CD8-positive, alpha-beta memory T cell (primary cell): ENCODE data around the gene ASGR2. TPM values are rescaled to one million over a fixed set of nuclear protein-coding genes. Genes with fewer than 3 reads are reported as not detected.
A peak's percentile ranks its signal among the peaks of the same experiment; 100 is the strongest.

Experiments
- CTCF ChIA-PET: fragments of 350-600 bp; sonication (Branson Sonifier 250); formaldehyde crosslinking; loops from one replicate; lab custom pipeline; 2021; ENCODE audit warnings: antibody characterized with exemption; lab: Charles Lee
- POLR2A ChIA-PET: fragments of 350-600 bp; sonication (Branson Sonifier 250); formaldehyde crosslinking; loops from one replicate; lab custom pipeline; 2021; ENCODE audit warnings: antibody characterized with exemption; lab: Charles Lee
- DNase-seq, 5 donors: peaks; one replicate each; pipeline versions ENCODE4 v3.0.0 to v3.0.0-alpha.2; 2020 to 2022; ENCODE audit warnings: mixed read lengths in 1 of 5
- H3K27ac ChIP-seq: one replicate; pipeline ENCODE4 v1.7.0; 2013; ENCODE audit warnings: low read depth, mild to moderate bottlenecking, low read length, moderate library complexity
- H3K27me3 ChIP-seq: 2 replicates; pipeline ENCODE4 v1.7.0; 2013; ENCODE audit warnings: low read length, mild to moderate bottlenecking; ENCODE audit not compliant: insufficient read depth, poor library complexity, severe bottlenecking
- H3K36me3 ChIP-seq: 2 replicates; pipeline ENCODE4 v1.7.0; 2013; ENCODE audit warnings: mild to moderate bottlenecking, low read length, moderate library complexity; ENCODE audit not compliant: insufficient read depth
- H3K4me1 ChIP-seq: 2 replicates; pipeline ENCODE4 v1.7.0; 2013; ENCODE audit warnings: mild to moderate bottlenecking, low read length, moderate library complexity; ENCODE audit not compliant: insufficient read depth
- H3K4me3 ChIP-seq: 2 replicates; pipeline ENCODE4 v1.7.0; 2013; ENCODE audit warnings: mild to moderate bottlenecking, low read length
- H3K9me3 ChIP-seq: 2 replicates; pipeline ENCODE4 v1.7.0; 2013; ENCODE audit warnings: mild to moderate bottlenecking, low read length
- H3K27ac Mint-ChIP-seq, 8 donors: one replicate each; pipeline ENCODE4 v1.8.0; 2020 to 2021; ENCODE audit warnings: mixed read lengths in 8 of 8, mild to moderate bottlenecking in 6 of 8, inconsistent platforms in 3 of 8, moderate library complexity in 3 of 8
- H3K27me3 Mint-ChIP-seq, 2 donors: one replicate each; pipeline ENCODE4 v1.8.0; 2020 to 2021; ENCODE audit warnings: mixed read lengths in 2 of 2, mild to moderate bottlenecking in 1 of 2, moderate library complexity in 1 of 2
- H3K36me3 Mint-ChIP-seq, 3 donors: one replicate each; pipeline ENCODE4 v1.8.0; 2020 to 2021; ENCODE audit warnings: mixed read lengths in 3 of 3, inconsistent platforms in 1 of 3, mild to moderate bottlenecking in 1 of 3
- H3K4me1 Mint-ChIP-seq, 3 donors: one replicate each; pipeline ENCODE4 v1.8.0; 2020 to 2021; ENCODE audit warnings: mixed read lengths in 3 of 3, inconsistent platforms in 1 of 3, mild to moderate bottlenecking in 1 of 3
- H3K4me3 Mint-ChIP-seq, 7 donors: one replicate each; pipeline ENCODE4 v1.8.0; 2020 to 2021; ENCODE audit warnings: mixed read lengths in 7 of 7, mild to moderate bottlenecking in 6 of 7, moderate library complexity in 4 of 7, inconsistent platforms in 2 of 7
- H3K9me3 Mint-ChIP-seq, 5 donors: one replicate each; pipeline ENCODE4 v1.8.0; 2020 to 2022; ENCODE audit warnings: mixed read lengths in 5 of 5, mild to moderate bottlenecking in 3 of 5, moderate library complexity in 2 of 5, inconsistent platforms in 1 of 5
- polyA plus RNA-seq: library from polyadenylated mRNA; unstranded; fragments of 300-500 nt; fragmentation: Illumina TruSeq; gene quantifications from one replicate; pipeline ENCODE4 v1.2.3, GENCODE V29; 2021
- total RNA-seq, 2 experiments: library from RNA; stranded (reverse); gene quantifications; one replicate each; pipeline ENCODE4 v1.2.3, GENCODE V29; 2021

ASGR2 gene
- total and polyA plus RNA-seq, 3 experiments from 2014 or later: not detected

- Mint-ChIP-seq H3K36me3 (no peaks in the 10 kb centered on the region), H3K27ac (no peak overlapping the region), H3K4me1 (peaks cover 7 to 9% (median 8%) of the 10 kb centered on the region in 3 donors), H3K4me3 (no peak overlapping the region), H3K27me3 (peaks cover 2 to 17% of the 10 kb centered on the region in 2 donors), H3K9me3 (peaks cover 0 to 1% (median 0%) of the 10 kb centered on the region in 5 donors)
- H3K27me3 ChIP-seq: no peaks in the 10 kb centered on the region
- CTCF ChIA-PET: no interaction called here
- H3K36me3 ChIP-seq: no peaks in the 10 kb centered on the region
- POLR2A ChIA-PET: no interaction called here
- no peaks in the 10 kb centered on the region for H3K9me3 ChIP-seq
- no peaks in the 10 kb centered on the region for H3K4me1 ChIP-seq
- no peak overlapping the region for H3K27ac ChIP-seq
- H3K4me3 ChIP-seq: no peak overlapping the region
- DNase-seq: no peak
These were observed 2.7 kb downstream of the ASGR2 start for GRCh38 chr17:7111784-7112509.

GRCh38 chr17:7110617-7111306 is 3.9 kb downstream of the ASGR2 start:
- H3K4me3 Mint-ChIP-seq: no peak overlapping the region
- H3K27ac Mint-ChIP-seq: no peak overlapping the region
- H3K4me3 ChIP-seq: no peak overlapping the region
- POLR2A ChIA-PET: no interaction called here
- peaks cover 0 to 1% (median 0%) of the 10 kb centered on the region in 5 donors for H3K9me3 Mint-ChIP-seq
- H3K4me1 ChIP-seq: no peaks in the 10 kb centered on the region
- peaks cover 7 to 9% (median 8%) of the 10 kb centered on the region in 3 donors for H3K4me1 Mint-ChIP-seq
- peaks cover 2 to 17% of the 10 kb centered on the region in 2 donors for H3K27me3 Mint-ChIP-seq
- no peaks in the 10 kb centered on the region for H3K27me3 ChIP-seq
- CTCF ChIA-PET: no interaction called here
- H3K36me3 ChIP-seq: no peaks in the 10 kb centered on the region
- no peaks in the 10 kb centered on the region for H3K9me3 ChIP-seq
- H3K27ac ChIP-seq: no peak overlapping the region
- no peaks in the 10 kb centered on the region for H3K36me3 Mint-ChIP-seq
- no peak for DNase-seq

GRCh38 chr17:7109461-7110322 is 4.9 kb downstream of the ASGR2 start:
- DNase-seq: no peak
- CTCF ChIA-PET: no interaction called here
- H3K27ac Mint-ChIP-seq: peak overlapping the region in 2 of 8 donors; percentile 47 to 92
- H3K4me3 ChIP-seq: no peak overlapping the region
- peaks cover 0 to 1% (median 0%) of the 10 kb centered on the region in 5 donors for H3K9me3 Mint-ChIP-seq
- no peaks in the 10 kb centered on the region for H3K36me3 ChIP-seq
- H3K4me1 ChIP-seq: no peaks in the 10 kb centered on the region
- peaks cover 2 to 17% of the 10 kb centered on the region in 2 donors for H3K27me3 Mint-ChIP-seq
- no peak overlapping the region for H3K27ac ChIP-seq
- no peaks in the 10 kb centered on the region for H3K27me3 ChIP-seq
- H3K36me3 Mint-ChIP-seq: no peaks in the 10 kb centered on the region
- peaks cover 7 to 9% (median 8%) of the 10 kb centered on the region in 3 donors for H3K4me1 Mint-ChIP-seq
- H3K4me3 Mint-ChIP-seq: no peak overlapping the region
- no peaks in the 10 kb centered on the region for H3K9me3 ChIP-seq
- POLR2A ChIA-PET: no interaction called here

GRCh38 chr17:7108981-7109380 is 5.6 kb downstream of the ASGR2 start:
- H3K27me3 ChIP-seq: no peaks in the 10 kb centered on the region
- Mint-ChIP-seq H3K27me3 (peaks cover 2 to 17% of the 10 kb centered on the region in 2 donors), H3K36me3 (no peaks in the 10 kb centered on the region)

GRCh38 chr17:7108560-7108925 is 6.1 kb downstream of the ASGR2 start:
- Histone ChIP-seq H3K4me1 (no peaks in the 10 kb centered on the region), H3K27me3 (no peaks in the 10 kb centered on the region), H3K36me3 (no peaks in the 10 kb centered on the region), H3K4me3 (no peak overlapping the region), H3K27ac (no peak overlapping the region), H3K9me3 (no peaks in the 10 kb centered on the region)
- CTCF ChIA-PET: no interaction called here
- POLR2A ChIA-PET: no interaction called here
- Mint-ChIP-seq H3K27me3 (peaks cover 2 to 17% of the 10 kb centered on the region in 2 donors), H3K36me3 (no peaks in the 10 kb centered on the region), H3K4me1 (peaks cover 7 to 9% (median 8%) of the 10 kb centered on the region in 3 donors), H3K9me3 (peaks cover 0 to 1% (median 0%) of the 10 kb centered on the region in 5 donors), H3K27ac (no peak overlapping the region), H3K4me3 (no peak overlapping the region)
- DNase-seq: no peak

More at GRCh38 chr17:7108981-7109380, 5.6 kb downstream of the ASGR2 start:
- POLR2A ChIA-PET: no interaction called here
- Histone ChIP-seq H3K27ac (no peak overlapping the region), H3K36me3 (no peaks in the 10 kb centered on the region), H3K4me3 (no peak overlapping the region), H3K4me1 (no peaks in the 10 kb centered on the region), H3K9me3 (no peaks in the 10 kb centered on the region)
- CTCF ChIA-PET: no interaction called here
- no peak for DNase-seq
- H3K4me3 Mint-ChIP-seq: no peak overlapping the region
- no peak overlapping the region for H3K27ac Mint-ChIP-seq
- H3K4me1 Mint-ChIP-seq: peaks cover 7 to 9% (median 8%) of the 10 kb centered on the region in 3 donors
- peaks cover 0 to 1% (median 0%) of the 10 kb centered on the region in 5 donors for H3K9me3 Mint-ChIP-seq

GRCh38 chr17:7107795-7108559 is 6.6 kb downstream of the ASGR2 start:
- peaks cover 6 to 22% of the 10 kb centered on the region in 2 donors for H3K27me3 Mint-ChIP-seq
- peaks cover 7 to 9% (median 8%) of the 10 kb centered on the region in 3 donors for H3K4me1 Mint-ChIP-seq
- Histone ChIP-seq H3K36me3 (no peaks in the 10 kb centered on the region), H3K27ac (no peak overlapping the region), H3K9me3 (no peaks in the 10 kb centered on the region), H3K4me1 (no peaks in the 10 kb centered on the region), H3K27me3 (no peaks in the 10 kb centered on the region), H3K4me3 (no peak overlapping the region)
- ChIA-PET POLR2A (no interaction called here), CTCF (no interaction called here)
- no peaks in the 10 kb centered on the region for H3K36me3 Mint-ChIP-seq
- DNase-seq: no peak
- no peak overlapping the region for H3K27ac Mint-ChIP-seq
- H3K4me3 Mint-ChIP-seq: no peak overlapping the region
- H3K9me3 Mint-ChIP-seq: peaks cover 0 to 1% (median 0%) of the 10 kb centered on the region in 5 donors

- H3K4me3 ChIP-seq: no peak overlapping the region
- H3K27me3 ChIP-seq: peaks cover 6% of the 10 kb centered on the region
- peaks cover 0 to 1% (median 0%) of the 10 kb centered on the region in 5 donors for H3K9me3 Mint-ChIP-seq
- no peaks in the 10 kb centered on the region for H3K36me3 ChIP-seq
- H3K4me1 ChIP-seq: no peaks in the 10 kb centered on the region
- no peaks in the 10 kb centered on the region for H3K36me3 Mint-ChIP-seq
- H3K27ac Mint-ChIP-seq: no peak overlapping the region
- no peak overlapping the region for H3K4me3 Mint-ChIP-seq
- CTCF ChIA-PET: no interaction called here
- H3K27me3 Mint-ChIP-seq: peaks cover 11 to 28% of the 10 kb centered on the region in 2 donors
- no peak overlapping the region for H3K27ac ChIP-seq
- peaks cover 7 to 9% (median 8%) of the 10 kb centered on the region in 3 donors for H3K4me1 Mint-ChIP-seq
- H3K9me3 ChIP-seq: no peaks in the 10 kb centered on the region
- POLR2A ChIA-PET: no interaction called here
- DNase-seq: no peak
These were observed 7.4 kb downstream of the ASGR2 start for GRCh38 chr17:7107012-7107754.
